IgD-negative memory B cell (primary cell): Measurements from ENCODE around the gene MOB1A. TPM values are rescaled to one million over a fixed set of nuclear protein-coding genes. Genes with fewer than 3 reads are reported as not detected.
"Not testable (repeated sequence)": the region's sequence is repeated elsewhere in the genome, so short reads cannot be mapped to it uniquely, and the experiment has no call there.

ENCODE experiments used
- H3K27ac Mint-ChIP-seq, 3 donors: one replicate each; pipeline ENCODE4 v1.8.0; 2020 to 2022; ENCODE audit warnings: mild to moderate bottlenecking in 3 of 3, mixed read lengths in 3 of 3, moderate library complexity in 1 of 3
- H3K27me3 Mint-ChIP-seq: one replicate; pipeline ENCODE4 v1.8.0; 2021; ENCODE audit warnings: mixed read lengths
- H3K36me3 Mint-ChIP-seq: one replicate; pipeline ENCODE4 v1.8.0; 2020; ENCODE audit warnings: mild to moderate bottlenecking, mixed read lengths
- H3K4me1 Mint-ChIP-seq, 3 donors: one replicate each; pipeline ENCODE4 v1.8.0; 2020 to 2022; ENCODE audit warnings: mixed read lengths in 3 of 3, mild to moderate bottlenecking in 1 of 3
- H3K4me3 Mint-ChIP-seq, 4 donors: one replicate each; pipeline ENCODE4 v1.8.0; 2020 to 2022; ENCODE audit warnings: mild to moderate bottlenecking in 4 of 4, mixed read lengths in 4 of 4, moderate library complexity in 3 of 4
- H3K9me3 Mint-ChIP-seq, 3 donors: one replicate each; pipeline ENCODE4 v1.8.0; 2020 to 2021; ENCODE audit warnings: mixed read lengths in 3 of 3, mild to moderate bottlenecking in 1 of 3
- polyA plus RNA-seq: library from polyadenylated mRNA; unstranded; fragments of 300-500 nt; fragmentation: Illumina TruSeq; gene quantifications from one replicate; pipeline ENCODE4 v1.2.3, GENCODE V29; 2021

MOB1A gene
- polyA plus RNA-seq, 1 donor from 2014 or later, result 196 TPM

- not testable (repeated sequence) for H3K27me3 Mint-ChIP-seq, H3K36me3 Mint-ChIP-seq, H3K9me3 Mint-ChIP-seq
- H3K27ac Mint-ChIP-seq, result peak overlapping the region in 2 of 3 donors; percentile 35 to 53
- H3K4me1 Mint-ChIP-seq, result peaks cover 20% of the 10 kb centered on the region in 3 donors
- peak overlapping the region in 1 of 4 donors; percentile 81 for H3K4me3 Mint-ChIP-seq
These were observed 8.0 kb upstream of the MOB1A start for GRCh38 chr2:74186706-74187105.

GRCh38 chr2:74186038-74186437 is 7.4 kb upstream of the MOB1A start:
- Mint-ChIP-seq H3K4me1 (peaks cover 23% of the 10 kb centered on the region in 3 donors), H3K27ac (peak overlapping the region; percentile 53 to 97 (median 93)), H3K9me3 (no peaks in the 10 kb centered on the region), H3K36me3 (peaks cover 2% of the 10 kb centered on the region), H3K4me3 (peak overlapping the region; percentile 70 to 95 (median 85)), H3K27me3 (no peaks in the 10 kb centered on the region)

- Mint-ChIP-seq H3K4me3 (peak overlapping the region in 2 of 4 donors; percentile 18 to 74), H3K4me1 (peaks cover 23 to 29% (median 26%) of the 10 kb centered on the region in 3 donors), H3K36me3 (peaks cover 2% of the 10 kb centered on the region), H3K27me3 (no peaks in the 10 kb centered on the region), H3K27ac (peak overlapping the region in 1 of 3 donors; percentile 53), H3K9me3 (no peaks in the 10 kb centered on the region)
These were observed 5.2 kb upstream of the MOB1A start for GRCh38 chr2:74183878-74184277.

GRCh38 chr2:74181739-74182138 is 3.1 kb upstream of the MOB1A start:
- H3K27ac Mint-ChIP-seq, result peak overlapping the region; percentile 86 to 91 (median 91)
- peak overlapping the region; percentile 66 to 86 (median 76) for H3K4me3 Mint-ChIP-seq
- no peaks in the 10 kb centered on the region for H3K27me3 Mint-ChIP-seq
- peaks cover 28 to 31% (median 31%) of the 10 kb centered on the region in 3 donors for H3K4me1 Mint-ChIP-seq
- H3K36me3 Mint-ChIP-seq, result peaks cover 2% of the 10 kb centered on the region
- no peaks in the 10 kb centered on the region for H3K9me3 Mint-ChIP-seq

GRCh38 chr2:74179063-74179865 is 585 bp upstream of the MOB1A start:
- peaks cover 34 to 38% (median 35%) of the 10 kb centered on the region in 3 donors for H3K4me1 Mint-ChIP-seq

GRCh38 chr2:74177696-74178095 is 983 bp downstream of the MOB1A start:
- no peaks in the 10 kb centered on the region for H3K9me3 Mint-ChIP-seq
- H3K27me3 Mint-ChIP-seq, result no peaks in the 10 kb centered on the region
- peak overlapping the region; percentile 93 to 99 (median 97) for H3K4me3 Mint-ChIP-seq
- peaks cover 4% of the 10 kb centered on the region for H3K36me3 Mint-ChIP-seq
- peak overlapping the region; percentile 97 to 99 (median 99) for H3K27ac Mint-ChIP-seq
- H3K4me1 Mint-ChIP-seq, result peaks cover 34 to 39% (median 39%) of the 10 kb centered on the region in 3 donors

More at GRCh38 chr2:74179063-74179865, 585 bp upstream of the MOB1A start:
- no peaks in the 10 kb centered on the region for H3K27me3 Mint-ChIP-seq
- H3K4me3 Mint-ChIP-seq, result peak overlapping the region; percentile 93 to 99 (median 97)
- H3K9me3 Mint-ChIP-seq, result no peaks in the 10 kb centered on the region
- peak overlapping the region; percentile 97 to 99 (median 99) for H3K27ac Mint-ChIP-seq
- H3K36me3 Mint-ChIP-seq, result peaks cover 4% of the 10 kb centered on the region

GRCh38 chr2:74174909-74175308 is 3.8 kb downstream of the MOB1A start:
- H3K27ac Mint-ChIP-seq, result peak overlapping the region; percentile 73 to 99 (median 96)
- H3K27me3 Mint-ChIP-seq, result no peaks in the 10 kb centered on the region
- H3K36me3 Mint-ChIP-seq, result peaks cover 4% of the 10 kb centered on the region
- no peaks in the 10 kb centered on the region for H3K9me3 Mint-ChIP-seq
- H3K4me3 Mint-ChIP-seq, result peak overlapping the region; percentile 82 to 99 (median 86)
- H3K4me1 Mint-ChIP-seq, result peaks cover 33 to 42% (median 39%) of the 10 kb centered on the region in 3 donors

GRCh38 chr2:74168739-74169138 is 9.9 kb downstream of the MOB1A start:
- H3K4me1 Mint-ChIP-seq, result peaks cover 15 to 19% (median 19%) of the 10 kb centered on the region in 3 donors
- no peaks in the 10 kb centered on the region for H3K27me3 Mint-ChIP-seq

GRCh38 chr2:74164761-74165160 is 13.9 kb downstream of the MOB1A start:
- H3K4me1 Mint-ChIP-seq, result peaks cover 5 to 7% (median 5%) of the 10 kb centered on the region in 3 donors
- peaks cover 4% of the 10 kb centered on the region for H3K36me3 Mint-ChIP-seq
- H3K27me3 Mint-ChIP-seq, result no peaks in the 10 kb centered on the region
- H3K27ac Mint-ChIP-seq, result no peak overlapping the region
- H3K4me3 Mint-ChIP-seq, result no peak overlapping the region
- H3K9me3 Mint-ChIP-seq, result peaks cover 0 to 2% (median 0%) of the 10 kb centered on the region in 3 donors

More at GRCh38 chr2:74168739-74169138, 9.9 kb downstream of the MOB1A start:
- peaks cover 4% of the 10 kb centered on the region for H3K36me3 Mint-ChIP-seq
- peak overlapping the region in 1 of 3 donors; percentile 53 for H3K27ac Mint-ChIP-seq
- peaks cover 0 to 2% (median 0%) of the 10 kb centered on the region in 3 donors for H3K9me3 Mint-ChIP-seq
- H3K4me3 Mint-ChIP-seq, result no peak overlapping the region

GRCh38 chr2:74162951-74163350 is 15.7 kb downstream of the MOB1A start:
- peaks cover 0 to 2% (median 0%) of the 10 kb centered on the region in 3 donors for H3K9me3 Mint-ChIP-seq
- H3K36me3 Mint-ChIP-seq, result peaks cover 4% of the 10 kb centered on the region
- no peaks in the 10 kb centered on the region for H3K27me3 Mint-ChIP-seq
- peaks cover 0 to 5% (median 4%) of the 10 kb centered on the region in 3 donors for H3K4me1 Mint-ChIP-seq
- H3K4me3 Mint-ChIP-seq, result no peak overlapping the region
- no peak overlapping the region for H3K27ac Mint-ChIP-seq

- H3K9me3 Mint-ChIP-seq, result no peaks in the 10 kb centered on the region
- no peaks in the 10 kb centered on the region for H3K27me3 Mint-ChIP-seq
- H3K36me3 Mint-ChIP-seq, result no peaks in the 10 kb centered on the region
- H3K4me1 Mint-ChIP-seq, result peaks cover 12 to 23% (median 13%) of the 10 kb centered on the region in 3 donors
- peak overlapping the region in 1 of 3 donors; percentile 47 for H3K27ac Mint-ChIP-seq
- no peak overlapping the region for H3K4me3 Mint-ChIP-seq
These were observed 22.8 kb downstream of the MOB1A start for GRCh38 chr2:74155830-74156229.

GRCh38 chr2:74152954-74153353 is 25.7 kb downstream of the MOB1A start:
- no peak overlapping the region for H3K4me3 Mint-ChIP-seq
- no peaks in the 10 kb centered on the region for H3K9me3 Mint-ChIP-seq
- H3K4me1 Mint-ChIP-seq, result peaks cover 13 to 41% (median 18%) of the 10 kb centered on the region in 3 donors
- H3K27ac Mint-ChIP-seq, result peak overlapping the region in 2 of 3 donors; percentile 26 to 36
- no peaks in the 10 kb centered on the region for H3K36me3 Mint-ChIP-seq
- no peaks in the 10 kb centered on the region for H3K27me3 Mint-ChIP-seq

- peak overlapping the region in 2 of 4 donors; percentile 34 to 52 for H3K4me3 Mint-ChIP-seq
- H3K27ac Mint-ChIP-seq, result peak overlapping the region in 1 of 3 donors; percentile 25
- H3K36me3 Mint-ChIP-seq, result no peaks in the 10 kb centered on the region
- H3K9me3 Mint-ChIP-seq, result no peaks in the 10 kb centered on the region
- H3K4me1 Mint-ChIP-seq, result peaks cover 16 to 36% (median 17%) of the 10 kb centered on the region in 3 donors
- H3K27me3 Mint-ChIP-seq, result no peaks in the 10 kb centered on the region
These were observed 28.9 kb downstream of the MOB1A start for GRCh38 chr2:74149570-74150319.

GRCh38 chr2:74149247-74149525 is 29.5 kb downstream of the MOB1A start:
- Mint-ChIP-seq H3K9me3 (no peaks in the 10 kb centered on the region), H3K27me3 (no peaks in the 10 kb centered on the region), H3K27ac (no peak overlapping the region), H3K36me3 (no peaks in the 10 kb centered on the region), H3K4me3 (peak overlapping the region in 1 of 4 donors; percentile 34), H3K4me1 (peaks cover 16 to 36% (median 17%) of the 10 kb centered on the region in 3 donors)
